HEK293 (cell line): ENCODE measurements around the gene SYNM.

Source experiments
- GLI4 ChIP-seq: fragments of 450-650 bp; formaldehyde crosslinking; IDR thresholded peaks from 2 replicates; pipeline ENCODE4 v1.5.1; 2016; ENCODE audit warnings: missing biosample characterization, missing genetic modification characterization
- GLIS1 ChIP-seq: fragments of 450-650 bp; formaldehyde crosslinking; IDR thresholded peaks from 2 replicates; pipeline ENCODE4 v1.5.1; 2016; ENCODE audit warnings: missing biosample characterization, missing genetic modification characterization
- HOXA7 ChIP-seq: sonication (generic); formaldehyde crosslinking; IDR thresholded peaks from 2 replicates; pipeline ENCODE4 v1.8.1; 2022; ENCODE audit warnings: missing genetic modification reagents, borderline replicate concordance
- KLF9 ChIP-seq: fragments of 450-650 bp; formaldehyde crosslinking; IDR thresholded peaks from 2 replicates; pipeline ENCODE4 v1.5.1; 2016; ENCODE audit warnings: missing biosample characterization, missing genetic modification characterization, low read depth
- MZF1 ChIP-seq: fragments of 450-650 bp; formaldehyde crosslinking; IDR thresholded peaks from 2 replicates; pipeline ENCODE4 v1.5.1; 2017; ENCODE audit warnings: missing biosample characterization, missing genetic modification characterization, borderline replicate concordance
- SCRT1 ChIP-seq: fragments of 450-650 bp; formaldehyde crosslinking; IDR thresholded peaks from 2 replicates; pipeline ENCODE4 v1.5.1; 2016; ENCODE audit warnings: missing biosample characterization, missing genetic modification characterization, borderline replicate concordance
- YY2 ChIP-seq: fragments of 450-650 bp; formaldehyde crosslinking; IDR thresholded peaks from 2 replicates; pipeline ENCODE4 v1.5.1; 2016; ENCODE audit warnings: missing biosample characterization, missing genetic modification characterization
- ZFP69B ChIP-seq: fragments of 450-650 bp; formaldehyde crosslinking; IDR thresholded peaks from 2 replicates; pipeline ENCODE4 v1.5.1; 2016; ENCODE audit warnings: missing biosample characterization, missing genetic modification characterization
- ZNF121 ChIP-seq: fragments of 450-650 bp; formaldehyde crosslinking; IDR thresholded peaks from 2 replicates; pipeline ENCODE4 v1.5.1; 2016; ENCODE audit warnings: missing biosample characterization, missing genetic modification characterization
- ZNF174 ChIP-seq: fragments of 450-650 bp; formaldehyde crosslinking; IDR thresholded peaks from 2 replicates; pipeline ENCODE4 v1.5.0; 2017; ENCODE audit warnings: missing biosample characterization, mild to moderate bottlenecking, missing genetic modification characterization
- ZNF221 ChIP-seq: fragments of 450-650 bp; formaldehyde crosslinking; IDR thresholded peaks from 2 replicates; pipeline ENCODE4 v1.5.1; 2017; ENCODE audit warnings: missing biosample characterization, missing genetic modification characterization, borderline replicate concordance
- ZNF223 ChIP-seq: fragments of 450-650 bp; formaldehyde crosslinking; IDR thresholded peaks from 2 replicates; pipeline ENCODE4 v1.5.1; 2016; ENCODE audit warnings: missing biosample characterization, missing genetic modification characterization
- ZNF239 ChIP-seq: fragments of 450-650 bp; formaldehyde crosslinking; IDR thresholded peaks from 2 replicates; pipeline ENCODE4 v1.5.1; 2016; ENCODE audit warnings: missing biosample characterization, missing genetic modification characterization
- ZNF248 ChIP-seq: fragments of 450-650 bp; formaldehyde crosslinking; IDR thresholded peaks from 2 replicates; pipeline ENCODE4 v1.5.1; 2017; ENCODE audit warnings: missing biosample characterization, missing genetic modification characterization
- ZNF394 ChIP-seq: fragments of 450-650 bp; formaldehyde crosslinking; IDR thresholded peaks from 2 replicates; pipeline ENCODE4 v1.5.1; 2016; ENCODE audit warnings: missing biosample characterization, missing genetic modification characterization, mild to moderate bottlenecking, moderate library complexity, borderline replicate concordance
- ZNF416 ChIP-seq: fragments of 450-650 bp; formaldehyde crosslinking; IDR thresholded peaks from 2 replicates; pipeline ENCODE4 v1.5.1; 2016; ENCODE audit warnings: missing biosample characterization, missing genetic modification characterization
- ZNF548 ChIP-seq: fragments of 450-650 bp; formaldehyde crosslinking; IDR thresholded peaks from 2 replicates; pipeline ENCODE4 v1.5.1; 2016; ENCODE audit warnings: missing biosample characterization, missing genetic modification characterization
- ZNF658 ChIP-seq: fragments of 450-650 bp; formaldehyde crosslinking; IDR thresholded peaks from 2 replicates; pipeline ENCODE4; 2016; ENCODE audit warnings: missing biosample characterization, missing genetic modification characterization
- ZNF664 ChIP-seq: fragments of 450-650 bp; formaldehyde crosslinking; IDR thresholded peaks from 2 replicates; pipeline ENCODE4 v1.5.1; 2016; ENCODE audit warnings: missing biosample characterization, missing genetic modification characterization
- ZNF76 ChIP-seq: fragments of 450-650 bp; formaldehyde crosslinking; IDR thresholded peaks from 2 replicates; pipeline ENCODE4; 2016; ENCODE audit warnings: low read depth, missing biosample characterization, missing genetic modification characterization, borderline replicate concordance
- ZNF768 ChIP-seq: fragments of 450-650 bp; formaldehyde crosslinking; IDR thresholded peaks from 2 replicates; pipeline ENCODE4 v1.5.1; 2018; ENCODE audit warnings: missing biosample characterization, mild to moderate bottlenecking, missing genetic modification characterization
- ZNF792 ChIP-seq: fragments of 450-650 bp; formaldehyde crosslinking; IDR thresholded peaks from 2 replicates; pipeline ENCODE4 v1.5.1; 2016; ENCODE audit warnings: missing biosample characterization, missing genetic modification characterization
- ZNF830 ChIP-seq: fragments of 450-650 bp; IDR thresholded peaks from 2 replicates; pipeline ENCODE4 v1.5.0; 2018; ENCODE audit warnings: missing biosample characterization, missing genetic modification characterization, low read depth, mild to moderate bottlenecking, moderate library complexity
- TF ChIP-seq, protein P1 (sequence below): sonication (generic); formaldehyde crosslinking; IDR thresholded peaks from 2 replicates; pipeline ENCODE4 v1.8.1; 2022; ENCODE audit warnings: mild to moderate bottlenecking, moderate library complexity, missing genetic modification reagents
- TF ChIP-seq, protein P2 (sequence below): fragments of 450-650 bp; IDR thresholded peaks from 2 replicates; pipeline ENCODE4 v1.5.1; 2018; ENCODE audit warnings: missing biosample characterization, mild to moderate bottlenecking, missing genetic modification characterization
- TF ChIP-seq, protein P3 (sequence below): fragments of 450-650 bp; formaldehyde crosslinking; IDR thresholded peaks from 2 replicates; pipeline ENCODE4 v1.5.1; 2016; ENCODE audit warnings: missing biosample characterization, missing genetic modification characterization
- TF ChIP-seq, protein P4 (sequence below): fragments of 450-650 bp; IDR thresholded peaks from 2 replicates; pipeline ENCODE4 v1.5.1; 2018; ENCODE audit warnings: missing biosample characterization, missing genetic modification characterization
- TF ChIP-seq, protein P5 (sequence below): fragments of 450-650 bp; formaldehyde crosslinking; conservative IDR thresholded peaks from 2 replicates; pipeline ENCODE4 v1.5.1; 2016; ENCODE audit warnings: low read depth, missing biosample characterization, missing genetic modification characterization
- TF ChIP-seq, protein P6 (sequence below): fragments of 450-650 bp; formaldehyde crosslinking; IDR thresholded peaks from 2 replicates; pipeline ENCODE4 v1.5.1; 2016; ENCODE audit warnings: missing biosample characterization, missing genetic modification characterization

The SYNM gene

DNA sequence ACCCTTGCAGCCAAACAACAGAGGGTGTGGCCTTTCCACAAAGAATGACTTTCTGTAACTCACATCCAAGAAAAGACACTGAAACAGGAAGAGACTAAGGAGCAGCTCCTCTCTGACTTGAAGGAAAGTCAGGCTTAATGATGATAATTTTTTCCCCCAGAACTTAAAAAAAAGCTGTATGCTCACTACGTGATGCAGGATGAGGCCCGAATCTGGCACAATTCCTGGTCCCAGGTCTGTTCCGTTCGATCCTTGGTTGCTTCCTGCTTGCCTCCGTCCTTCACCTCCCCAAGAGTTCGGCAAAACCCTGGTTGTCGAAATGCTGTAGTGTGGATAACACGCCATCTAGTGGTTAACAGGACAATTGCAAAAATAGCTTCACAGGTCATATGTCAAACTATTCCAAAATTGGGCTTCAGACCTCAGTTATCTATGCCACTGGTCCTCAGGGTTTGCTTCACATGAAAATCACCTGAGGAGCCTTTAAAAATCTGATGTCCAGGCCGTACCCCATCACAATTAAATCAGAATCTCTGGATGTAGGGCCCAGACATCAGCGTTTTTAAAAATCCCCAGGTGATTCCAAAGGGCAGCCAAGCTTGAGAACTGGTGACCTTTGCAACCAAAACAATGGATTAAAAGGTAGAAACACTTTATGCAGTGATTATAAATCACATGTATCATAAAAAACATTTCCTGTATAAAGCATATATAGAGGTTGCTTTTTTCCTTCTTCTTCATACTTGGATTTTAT lies 28.1 kb upstream of the SYNM start (continued):
- TF ChIP-seq, protein P1, sequence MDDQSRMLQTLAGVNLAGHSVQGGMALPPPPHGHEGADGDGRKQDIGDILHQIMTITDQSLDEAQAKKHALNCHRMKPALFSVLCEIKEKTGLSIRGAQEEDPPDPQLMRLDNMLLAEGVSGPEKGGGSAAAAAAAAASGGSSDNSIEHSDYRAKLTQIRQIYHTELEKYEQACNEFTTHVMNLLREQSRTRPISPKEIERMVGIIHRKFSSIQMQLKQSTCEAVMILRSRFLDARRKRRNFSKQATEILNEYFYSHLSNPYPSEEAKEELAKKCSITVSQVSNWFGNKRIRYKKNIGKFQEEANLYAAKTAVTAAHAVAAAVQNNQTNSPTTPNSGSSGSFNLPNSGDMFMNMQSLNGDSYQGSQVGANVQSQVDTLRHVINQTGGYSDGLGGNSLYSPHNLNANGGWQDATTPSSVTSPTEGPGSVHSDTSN (CRISPR knock-in tag), result no peak
- TF ChIP-seq ZNF121 (tag by site-specific recombination) (no peak), GLI4 (no peak), ZNF174 (tag by site-specific recombination) (no peak), ZNF548 (tag by site-specific recombination) (no peak), ZNF792 (no peak), ZNF830 (tag by site-specific recombination) (no peak), KLF9 (tag by site-specific recombination) (no peak), ZNF768 (tag by site-specific recombination) (no peak), ZNF416 (no peak), ZNF658 (tag by site-specific recombination) (no peak), ZNF223 (tag by site-specific recombination) (no peak), GLIS1 (tag by site-specific recombination) (peak; percentile 52), MZF1 (no peak), ZNF239 (tag by site-specific recombination) (no peak), ZNF76 (tag by site-specific recombination) (no peak), ZFP69B (tag by site-specific recombination) (no peak), SCRT1 (tag by site-specific recombination) (no peak), YY2 (tag by site-specific recombination) (no peak), HOXA7 (no peak), ZNF221 (tag by site-specific recombination) (no peak), ZNF664 (tag by site-specific recombination) (no peak), ZNF394 (no peak), ZNF248 (tag by site-specific recombination) (no peak)
- TF ChIP-seq, protein P2, sequence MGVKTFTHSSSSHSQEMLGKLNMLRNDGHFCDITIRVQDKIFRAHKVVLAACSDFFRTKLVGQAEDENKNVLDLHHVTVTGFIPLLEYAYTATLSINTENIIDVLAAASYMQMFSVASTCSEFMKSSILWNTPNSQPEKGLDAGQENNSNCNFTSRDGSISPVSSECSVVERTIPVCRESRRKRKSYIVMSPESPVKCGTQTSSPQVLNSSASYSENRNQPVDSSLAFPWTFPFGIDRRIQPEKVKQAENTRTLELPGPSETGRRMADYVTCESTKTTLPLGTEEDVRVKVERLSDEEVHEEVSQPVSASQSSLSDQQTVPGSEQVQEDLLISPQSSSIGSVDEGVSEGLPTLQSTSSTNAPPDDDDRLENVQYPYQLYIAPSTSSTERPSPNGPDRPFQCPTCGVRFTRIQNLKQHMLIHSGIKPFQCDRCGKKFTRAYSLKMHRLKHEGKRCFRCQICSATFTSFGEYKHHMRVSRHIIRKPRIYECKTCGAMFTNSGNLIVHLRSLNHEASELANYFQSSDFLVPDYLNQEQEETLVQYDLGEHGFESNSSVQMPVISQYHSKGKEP, result no peak
- TF ChIP-seq, protein P3, sequence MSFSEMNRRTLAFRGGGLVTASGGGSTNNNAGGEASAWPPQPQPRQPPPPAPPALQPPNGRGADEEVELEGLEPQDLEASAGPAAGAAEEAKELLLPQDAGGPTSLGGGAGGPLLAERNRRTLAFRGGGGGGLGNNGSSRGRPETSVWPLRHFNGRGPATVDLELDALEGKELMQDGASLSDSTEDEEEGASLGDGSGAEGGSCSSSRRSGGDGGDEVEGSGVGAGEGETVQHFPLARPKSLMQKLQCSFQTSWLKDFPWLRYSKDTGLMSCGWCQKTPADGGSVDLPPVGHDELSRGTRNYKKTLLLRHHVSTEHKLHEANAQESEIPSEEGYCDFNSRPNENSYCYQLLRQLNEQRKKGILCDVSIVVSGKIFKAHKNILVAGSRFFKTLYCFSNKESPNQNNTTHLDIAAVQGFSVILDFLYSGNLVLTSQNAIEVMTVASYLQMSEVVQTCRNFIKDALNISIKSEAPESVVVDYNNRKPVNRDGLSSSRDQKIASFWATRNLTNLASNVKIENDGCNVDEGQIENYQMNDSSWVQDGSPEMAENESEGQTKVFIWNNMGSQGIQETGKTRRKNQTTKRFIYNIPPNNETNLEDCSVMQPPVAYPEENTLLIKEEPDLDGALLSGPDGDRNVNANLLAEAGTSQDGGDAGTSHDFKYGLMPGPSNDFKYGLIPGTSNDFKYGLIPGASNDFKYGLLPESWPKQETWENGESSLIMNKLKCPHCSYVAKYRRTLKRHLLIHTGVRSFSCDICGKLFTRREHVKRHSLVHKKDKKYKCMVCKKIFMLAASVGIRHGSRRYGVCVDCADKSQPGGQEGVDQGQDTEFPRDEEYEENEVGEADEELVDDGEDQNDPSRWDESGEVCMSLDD, result no peak
- TF ChIP-seq, protein P4, sequence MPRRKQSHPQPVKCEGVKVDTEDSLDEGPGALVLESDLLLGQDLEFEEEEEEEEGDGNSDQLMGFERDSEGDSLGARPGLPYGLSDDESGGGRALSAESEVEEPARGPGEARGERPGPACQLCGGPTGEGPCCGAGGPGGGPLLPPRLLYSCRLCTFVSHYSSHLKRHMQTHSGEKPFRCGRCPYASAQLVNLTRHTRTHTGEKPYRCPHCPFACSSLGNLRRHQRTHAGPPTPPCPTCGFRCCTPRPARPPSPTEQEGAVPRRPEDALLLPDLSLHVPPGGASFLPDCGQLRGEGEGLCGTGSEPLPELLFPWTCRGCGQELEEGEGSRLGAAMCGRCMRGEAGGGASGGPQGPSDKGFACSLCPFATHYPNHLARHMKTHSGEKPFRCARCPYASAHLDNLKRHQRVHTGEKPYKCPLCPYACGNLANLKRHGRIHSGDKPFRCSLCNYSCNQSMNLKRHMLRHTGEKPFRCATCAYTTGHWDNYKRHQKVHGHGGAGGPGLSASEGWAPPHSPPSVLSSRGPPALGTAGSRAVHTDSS (tag by site-specific recombination), result no peak
- TF ChIP-seq, protein P5, sequence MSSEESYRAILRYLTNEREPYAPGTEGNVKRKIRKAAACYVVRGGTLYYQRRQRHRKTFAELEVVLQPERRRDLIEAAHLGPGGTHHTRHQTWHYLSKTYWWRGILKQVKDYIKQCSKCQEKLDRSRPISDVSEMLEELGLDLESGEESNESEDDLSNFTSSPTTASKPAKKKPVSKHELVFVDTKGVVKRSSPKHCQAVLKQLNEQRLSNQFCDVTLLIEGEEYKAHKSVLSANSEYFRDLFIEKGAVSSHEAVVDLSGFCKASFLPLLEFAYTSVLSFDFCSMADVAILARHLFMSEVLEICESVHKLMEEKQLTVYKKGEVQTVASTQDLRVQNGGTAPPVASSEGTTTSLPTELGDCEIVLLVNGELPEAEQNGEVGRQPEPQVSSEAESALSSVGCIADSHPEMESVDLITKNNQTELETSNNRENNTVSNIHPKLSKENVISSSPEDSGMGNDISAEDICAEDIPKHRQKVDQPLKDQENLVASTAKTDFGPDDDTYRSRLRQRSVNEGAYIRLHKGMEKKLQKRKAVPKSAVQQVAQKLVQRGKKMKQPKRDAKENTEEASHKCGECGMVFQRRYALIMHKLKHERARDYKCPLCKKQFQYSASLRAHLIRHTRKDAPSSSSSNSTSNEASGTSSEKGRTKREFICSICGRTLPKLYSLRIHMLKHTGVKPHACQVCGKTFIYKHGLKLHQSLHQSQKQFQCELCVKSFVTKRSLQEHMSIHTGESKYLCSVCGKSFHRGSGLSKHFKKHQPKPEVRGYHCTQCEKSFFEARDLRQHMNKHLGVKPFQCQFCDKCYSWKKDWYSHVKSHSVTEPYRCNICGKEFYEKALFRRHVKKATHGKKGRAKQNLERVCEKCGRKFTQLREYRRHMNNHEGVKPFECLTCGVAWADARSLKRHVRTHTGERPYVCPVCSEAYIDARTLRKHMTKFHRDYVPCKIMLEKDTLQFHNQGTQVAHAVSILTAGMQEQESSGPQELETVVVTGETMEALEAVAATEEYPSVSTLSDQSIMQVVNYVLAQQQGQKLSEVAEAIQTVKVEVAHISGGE, result no peak
- TF ChIP-seq, protein P6, sequence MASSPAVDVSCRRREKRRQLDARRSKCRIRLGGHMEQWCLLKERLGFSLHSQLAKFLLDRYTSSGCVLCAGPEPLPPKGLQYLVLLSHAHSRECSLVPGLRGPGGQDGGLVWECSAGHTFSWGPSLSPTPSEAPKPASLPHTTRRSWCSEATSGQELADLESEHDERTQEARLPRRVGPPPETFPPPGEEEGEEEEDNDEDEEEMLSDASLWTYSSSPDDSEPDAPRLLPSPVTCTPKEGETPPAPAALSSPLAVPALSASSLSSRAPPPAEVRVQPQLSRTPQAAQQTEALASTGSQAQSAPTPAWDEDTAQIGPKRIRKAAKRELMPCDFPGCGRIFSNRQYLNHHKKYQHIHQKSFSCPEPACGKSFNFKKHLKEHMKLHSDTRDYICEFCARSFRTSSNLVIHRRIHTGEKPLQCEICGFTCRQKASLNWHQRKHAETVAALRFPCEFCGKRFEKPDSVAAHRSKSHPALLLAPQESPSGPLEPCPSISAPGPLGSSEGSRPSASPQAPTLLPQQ (tag by site-specific recombination), result no peak
